ENCODE data around the gene ETNK1.

ETNK1 gene

GRCh38 chr12:22683131-22683530 lies 58.2 kb downstream of the ETNK1 start:
- Histone ChIP-seq H3K27ac (ENCODE audit: low read depth, low read length) (no peak overlapping the region), H3K4me2 (ENCODE audit: low read depth, low read length, poor library complexity, severe bottlenecking) (no peak overlapping the region), H3F3A (ENCODE audit: insufficient read depth) (peaks cover 36% of the 10 kb centered on the region; the same call in 1 of the 2 replicates), H2AFZ (ENCODE audit: low read depth, low read length, severe bottlenecking) (no peak overlapping the region), H3K4me3 (ENCODE audit: insufficient read depth, low read length, poor library complexity, severe bottlenecking) (no peak overlapping the region), H3K79me2 (ENCODE audit: insufficient read depth, low read length) (no peaks in the 10 kb centered on the region), H4K20me1 (ENCODE audit: low read depth, low read length) (no peaks in the 10 kb centered on the region), H3K9ac (ENCODE audit: low read length) (no peak overlapping the region), H3K9me3 (ENCODE audit: insufficient read depth, low read length) (no peaks in the 10 kb centered on the region), H3K27me3 (ENCODE audit: low read length) (no peaks in the 10 kb centered on the region), H3K36me3 (ENCODE audit: low read length) (peaks cover 26% of the 10 kb centered on the region), H3K9me2 (replicated peaks; ENCODE audit: insufficient read depth, low read length) (no peaks in the 10 kb centered on the region)
- TF ChIP-seq CTCF (IDR thresholded peaks at IDR 0.05; ENCODE audit: insufficient read depth, low read length, poor library complexity, severe bottlenecking), result no peak
- TF ChIP-seq EZH2phosphoT487 (conservative IDR thresholded peaks at IDR 0.05; ENCODE audit: low read length), result no peak

GRCh38 chr12:22684140-22685118 lies 59.5 kb downstream of the ETNK1 start:
- peaks cover 36% of the 10 kb centered on the region; the same call in 1 of the 2 replicates for H3F3A ChIP-seq (ENCODE audit: insufficient read depth)
- H4K20me1 ChIP-seq (ENCODE audit: low read depth, low read length), result no peaks in the 10 kb centered on the region
- H3K9ac ChIP-seq (ENCODE audit: low read length), result no peak overlapping the region
- H3K36me3 ChIP-seq (ENCODE audit: low read length), result peaks cover 21% of the 10 kb centered on the region
- H2AFZ ChIP-seq (ENCODE audit: low read depth, low read length, severe bottlenecking), result no peak overlapping the region
- H3K4me3 ChIP-seq (ENCODE audit: insufficient read depth, low read length, poor library complexity, severe bottlenecking), result no peak overlapping the region
- H3K4me2 ChIP-seq (ENCODE audit: low read depth, low read length, poor library complexity, severe bottlenecking), result no peak overlapping the region
- no peaks in the 10 kb centered on the region for H3K79me2 ChIP-seq (ENCODE audit: insufficient read depth, low read length)
- TF ChIP-seq CTCF (IDR thresholded peaks at IDR 0.05; ENCODE audit: insufficient read depth, low read length, poor library complexity, severe bottlenecking) (peak; percentile 65), EZH2phosphoT487 (conservative IDR thresholded peaks at IDR 0.05; ENCODE audit: low read length) (no peak)
- no peaks in the 10 kb centered on the region for H3K9me3 ChIP-seq (ENCODE audit: insufficient read depth, low read length)
- H3K27me3 ChIP-seq (ENCODE audit: low read length), result no peaks in the 10 kb centered on the region
- no peaks in the 10 kb centered on the region for H3K9me2 ChIP-seq (replicated peaks; ENCODE audit: insufficient read depth, low read length)
- H3K27ac ChIP-seq (ENCODE audit: low read depth, low read length), result no peak overlapping the region

GRCh38 chr12:22686193-22686592 lies 61.2 kb downstream of the ETNK1 start:
- peaks cover 25% of the 10 kb centered on the region; the same call in 1 of the 2 replicates for H3F3A ChIP-seq (ENCODE audit: insufficient read depth)
- no peak overlapping the region for H3K4me2 ChIP-seq (ENCODE audit: low read depth, low read length, poor library complexity, severe bottlenecking)
- H3K27ac ChIP-seq (ENCODE audit: low read depth, low read length), result no peak overlapping the region
- no peaks in the 10 kb centered on the region for H3K27me3 ChIP-seq (ENCODE audit: low read length)
- H2AFZ ChIP-seq (ENCODE audit: low read depth, low read length, severe bottlenecking), result no peak overlapping the region
- peaks cover 21% of the 10 kb centered on the region for H3K36me3 ChIP-seq (ENCODE audit: low read length)
- no peaks in the 10 kb centered on the region for H3K9me3 ChIP-seq (ENCODE audit: insufficient read depth, low read length)
- no peak overlapping the region for H3K4me3 ChIP-seq (ENCODE audit: insufficient read depth, low read length, poor library complexity, severe bottlenecking)
- H4K20me1 ChIP-seq (ENCODE audit: low read depth, low read length), result no peaks in the 10 kb centered on the region
- H3K79me2 ChIP-seq (ENCODE audit: insufficient read depth, low read length), result no peaks in the 10 kb centered on the region
- no peak for TF ChIP-seq EZH2phosphoT487 (conservative IDR thresholded peaks at IDR 0.05; ENCODE audit: low read length)
- TF ChIP-seq CTCF (IDR thresholded peaks at IDR 0.05; ENCODE audit: insufficient read depth, low read length, poor library complexity, severe bottlenecking), result no peak
- no peaks in the 10 kb centered on the region for H3K9me2 ChIP-seq (replicated peaks; ENCODE audit: insufficient read depth, low read length)
- no peak overlapping the region for H3K9ac ChIP-seq (ENCODE audit: low read length)
